H1 (cell line): ENCODE data around the gene IQCM. TPM values are rescaled to one million over a fixed set of nuclear protein-coding genes. Genes with fewer than 3 reads are reported as not detected.

Experiments used
- CTCF ChIA-PET: fragments of 300-600 bp; sonication (Branson Sonifier 250); formaldehyde crosslinking; loops from one replicate; lab custom pipeline; 2021; ENCODE audit not compliant: partially characterized antibody; lab: Charles Lee
- POLR2A ChIA-PET: fragments of 300-600 bp; sonication (Branson Sonifier 250); formaldehyde crosslinking; loops from one replicate; lab custom pipeline; 2021; ENCODE audit warnings: inconsistent platforms; ENCODE audit not compliant: partially characterized antibody; lab: Charles Lee
- DNase-seq, 2 experiments: peaks; one replicate each; pipeline versions ENCODE4 v3.0.0 to v3.0.0-alpha.2; 2010 to 2022; ENCODE audit warnings: low spot score in 2 of 2, low read depth in 1 of 2, mixed read lengths in 1 of 2
- FAIRE-seq: peaks from 2 replicates; lab custom pipeline; 2011; peaks lifted over from hg19 to GRCh38; lab: Jason Lieb, UNC
- H2AFZ ChIP-seq: 2 replicates; pipeline ENCODE4 v1.8.1; 2012; ENCODE audit warnings: low read length, inconsistent platforms
- H2AK5ac ChIP-seq: 2 replicates; pipeline ENCODE4 v1.6.1; 2013; ENCODE audit warnings: low read depth, low read length
- H2BK120ac ChIP-seq: replicated peaks from 2 replicates; pipeline ENCODE3; 2013; ENCODE audit warnings: low read depth, low read length, inconsistent platforms
- H2BK12ac ChIP-seq: 2 replicates; pipeline ENCODE4 v1.6.1; 2013; ENCODE audit warnings: low read depth, low read length
- H2BK15ac ChIP-seq: 2 replicates; pipeline ENCODE4 v1.6.1; 2013; ENCODE audit warnings: low read length
- H2BK20ac ChIP-seq: 2 replicates; pipeline ENCODE4 v1.6.1; 2013; ENCODE audit warnings: low read length
- H2BK5ac ChIP-seq: 2 replicates; pipeline ENCODE4 v1.6.1; 2013; ENCODE audit warnings: low read depth, low read length
- H3K14ac ChIP-seq: 2 replicates; pipeline ENCODE4 v1.6.1; 2013; ENCODE audit warnings: inconsistent platforms; ENCODE audit not compliant: insufficient read length
- H3K18ac ChIP-seq: 2 replicates; pipeline ENCODE4 v1.6.1; 2013; ENCODE audit warnings: low read length; ENCODE audit errors: extremely low read depth
- H3K23ac ChIP-seq: 2 replicates; pipeline ENCODE4 v1.6.1; 2013; ENCODE audit warnings: inconsistent platforms; ENCODE audit not compliant: insufficient read length
- H3K23me2 ChIP-seq: 2 replicates; pipeline ENCODE4 v1.6.1; 2013; ENCODE audit warnings: low read depth, low read length
- H3K27ac ChIP-seq: 2 replicates; pipeline ENCODE4 v1.6.1; 2011; ENCODE audit warnings: low read depth, low read length, inconsistent platforms
- H3K27me3 ChIP-seq, 4 experiments: replicated peaks in 1 of 4; 1 replicate in 1 of 4; 2 replicates in 3 of 4; pipeline versions ENCODE4 v1.6.1 to v1.8.1; 2011 to 2013; ENCODE audit warnings: low read length in 3 of 4, mild to moderate bottlenecking in 3 of 4, inconsistent platforms in 2 of 4, mixed read lengths in 2 of 4, moderate library complexity in 1 of 4; ENCODE audit not compliant: control insufficient read depth in 3 of 4, insufficient read depth in 3 of 4; ENCODE audit errors: extremely low read depth in 1 of 4
- H3K36me3 ChIP-seq, 4 experiments: 2 replicates each; pipeline versions ENCODE4 v1.6.1 to v1.8.1; 2011 to 2013; ENCODE audit warnings: mild to moderate bottlenecking in 4 of 4, low read length in 3 of 4, moderate library complexity in 2 of 4, control low read depth in 1 of 4, inconsistent platforms in 1 of 4; ENCODE audit not compliant: insufficient read depth in 4 of 4, control insufficient read depth in 2 of 4
- H3K4ac ChIP-seq: replicated peaks from 2 replicates; pipeline ENCODE3; 2013; ENCODE audit warnings: low read length, low read depth, mixed read lengths, inconsistent platforms; ENCODE audit not compliant: insufficient read length
- H3K4me1 ChIP-seq, 4 experiments: replicated peaks in 1 of 4; 1 replicate in 1 of 4; 2 replicates in 3 of 4; pipeline versions ENCODE4 v1.6.1 to v1.8.1; 2011 to 2013; ENCODE audit warnings: low read length in 3 of 4, inconsistent platforms in 2 of 4, mixed read lengths in 1 of 4; ENCODE audit not compliant: insufficient read depth in 4 of 4, control insufficient read depth in 3 of 4
- H3K4me2 ChIP-seq, 2 experiments: 2 replicates each; pipeline versions ENCODE4 v1.6.1 to v1.8.1; 2011 to 2013; ENCODE audit warnings: low read depth in 2 of 2, low read length in 2 of 2, control low read depth in 1 of 2, inconsistent platforms in 1 of 2, mild to moderate bottlenecking in 1 of 2; ENCODE audit not compliant: insufficient read depth in 1 of 2
- H3K4me3 ChIP-seq, 4 experiments: fragments of 200-600, 300-600 bp in 1 of 4; sonication (generic), shearing (Covaris generic), sonication (Bioruptor Twin) in 1 of 4; 2 replicates each; pipeline versions ENCODE4 v1.5.1 to v1.8.1; 2011 to 2016; ENCODE audit warnings: low read length in 4 of 4, low read depth in 3 of 4, control low read depth in 2 of 4, inconsistent platforms in 2 of 4, mild to moderate bottlenecking in 2 of 4, mixed read lengths in 1 of 4, moderate library complexity in 1 of 4; ENCODE audit not compliant: insufficient read depth in 2 of 4; ENCODE audit errors: extremely low read depth in 1 of 4
- H3K56ac ChIP-seq: replicated peaks from 2 replicates; pipeline ENCODE3; 2013; ENCODE audit warnings: low read depth, mild to moderate bottlenecking, mixed read lengths, low read length, inconsistent platforms; ENCODE audit not compliant: insufficient read length
- H3K79me1 ChIP-seq: 2 replicates; pipeline ENCODE4 v1.6.1; 2013; ENCODE audit warnings: low read depth, low read length, control low read depth
- H3K79me2 ChIP-seq, 2 experiments: 2 replicates each; pipeline versions ENCODE4 v1.6.1 to v1.8.1; 2012 to 2013; ENCODE audit warnings: low read length in 2 of 2, mild to moderate bottlenecking in 2 of 2, inconsistent platforms in 1 of 2; ENCODE audit not compliant: insufficient read depth in 2 of 2, control insufficient read depth in 1 of 2
- H3K9ac ChIP-seq, 4 experiments: replicated peaks in 1 of 4; 1 replicate in 1 of 4; 2 replicates in 3 of 4; pipeline versions ENCODE4 v1.6.1 to v1.8.1; 2011 to 2013; ENCODE audit warnings: low read depth in 3 of 4, low read length in 3 of 4, control low read depth in 2 of 4, mild to moderate bottlenecking in 2 of 4, moderate library complexity in 2 of 4, inconsistent platforms in 1 of 4; ENCODE audit errors: extremely low read depth in 1 of 4
- H3K9me3 ChIP-seq, 2 experiments: 2 replicates each; pipeline versions ENCODE4 v1.6.1 to v1.8.1; 2012 to 2013; ENCODE audit warnings: mild to moderate bottlenecking in 2 of 2, moderate library complexity in 2 of 2, control low read depth in 1 of 2, inconsistent platforms in 1 of 2, low read depth in 1 of 2, low read length in 1 of 2, mixed read lengths in 1 of 2; ENCODE audit not compliant: insufficient read depth in 2 of 2
- H4K20me1 ChIP-seq, 2 experiments: replicated peaks in 1 of 2; 2 replicates each; pipeline versions ENCODE3 to v1.8.1; 2011 to 2013; ENCODE audit warnings: inconsistent platforms in 2 of 2, low read length in 2 of 2, mild to moderate bottlenecking in 1 of 2; ENCODE audit not compliant: insufficient read depth in 2 of 2, control insufficient read depth in 1 of 2
- H4K5ac ChIP-seq: 2 replicates; pipeline ENCODE4 v1.6.1; 2013; ENCODE audit warnings: low read length, low read depth, mixed read lengths, inconsistent platforms; ENCODE audit not compliant: insufficient read length
- H4K8ac ChIP-seq: 2 replicates; pipeline ENCODE4 v1.8.0; 2013; ENCODE audit warnings: mild to moderate bottlenecking, moderate library complexity, low read length, inconsistent platforms; ENCODE audit not compliant: insufficient read depth; ENCODE audit errors: extremely low read depth
- H4K91ac ChIP-seq: replicated peaks from 2 replicates; pipeline ENCODE3; 2013; ENCODE audit warnings: low read length, mixed read lengths, inconsistent platforms; ENCODE audit not compliant: insufficient read length
- CREB1 ChIP-seq: IDR thresholded peaks from 2 replicates; pipeline ENCODE4 v1.6.1; 2012; ENCODE audit warnings: inconsistent platforms
- CTBP2 ChIP-seq: IDR thresholded peaks from 2 replicates; pipeline ENCODE4 v1.7.0; 2011; ENCODE audit warnings: borderline replicate concordance, mild to moderate bottlenecking, moderate library complexity, mixed read lengths, low read length; ENCODE audit not compliant: insufficient read depth, insufficient read length
- GTF2F1 ChIP-seq: IDR thresholded peaks from 2 replicates; pipeline ENCODE4 v1.6.1; 2012; ENCODE audit warnings: low read depth, low read length, improper control_type of control experiment, borderline replicate concordance
- JUN ChIP-seq: IDR thresholded peaks from 2 replicates; pipeline ENCODE4 v1.6.1; 2011; ENCODE audit warnings: low read depth, mild to moderate bottlenecking, improper control_type of control experiment, low read length
- NRF1 ChIP-seq: IDR thresholded peaks from 2 replicates; pipeline ENCODE4 v1.6.1; 2011; ENCODE audit warnings: mild to moderate bottlenecking, low read depth, low read length, improper control_type of control experiment
- PHF8 ChIP-seq: fragments of 200-600 bp; sonication (generic); conservative IDR thresholded peaks from 2 replicates; pipeline ENCODE4 v1.7.1; 2012; ENCODE audit warnings: low read depth, mild to moderate bottlenecking, inconsistent platforms, low read length, moderate library complexity
- POLR2AphosphoS5 ChIP-seq: IDR thresholded peaks from 2 replicates; pipeline ENCODE4 v1.6.1; 2011; ENCODE audit warnings: low read depth, low read length
- RAD21 ChIP-seq, 2 experiments: IDR thresholded peaks in 1 of 2; conservative IDR thresholded peaks in 1 of 2; 2 replicates each; pipeline ENCODE4 v1.6.1; 2011; ENCODE audit warnings: low read depth in 2 of 2, low read length in 2 of 2, improper control_type of control experiment in 1 of 2, inconsistent platforms in 1 of 2, mild to moderate bottlenecking in 1 of 2, moderate library complexity in 1 of 2
- SP2 ChIP-seq: IDR thresholded peaks from 2 replicates; pipeline ENCODE4 v1.6.1; 2012; ENCODE audit warnings: mild to moderate bottlenecking, low read length, inconsistent platforms
- TAF1 ChIP-seq: IDR thresholded peaks from 2 replicates; pipeline ENCODE4 v1.6.1; 2011; ENCODE audit warnings: mild to moderate bottlenecking, low read depth, low read length
- TAF7 ChIP-seq: optimal IDR thresholded peaks from 2 replicates; pipeline ENCODE3; 2011; ENCODE audit warnings: low read depth, mild to moderate bottlenecking, inconsistent platforms, low read length, moderate library complexity, borderline replicate concordance
- TCF12 ChIP-seq: IDR thresholded peaks from 2 replicates; pipeline ENCODE4 v1.6.1; 2011; ENCODE audit warnings: low read depth, mild to moderate bottlenecking, low read length
- TEAD4 ChIP-seq: IDR thresholded peaks from 2 replicates; pipeline ENCODE4 v1.6.1; 2012; ENCODE audit warnings: low read depth, low read length, inconsistent platforms, mixed read lengths
- ZNF274 ChIP-seq: IDR thresholded peaks from 2 replicates; pipeline ENCODE4 v1.7.0; 2012; ENCODE audit warnings: low read length, borderline replicate concordance; ENCODE audit errors: extremely low read depth
- WGBS, 2 experiments: shearing (Covaris generic) in 1 of 2; methylation state at CpG; one replicate each; pipeline versions ENCODE4 v1.1.6 to v1.1.7; 2013 to 2015; ENCODE audit warnings: low lambda C conversion rate in 2 of 2, mixed read lengths in 2 of 2, inconsistent platforms in 1 of 2, low coverage in 1 of 2, missing lambda C conversion rate in 1 of 2; ENCODE audit not compliant: insufficient replicate concordance in 2 of 2, insufficient coverage in 1 of 2, insufficient read length in 1 of 2; ENCODE audit errors: extremely low coverage in 1 of 2, missing lambda C conversion rate in 1 of 2; 5-methylcytosine and 5-hydroxymethylcytosine counted together
- polyA plus RNA-seq, 7 experiments: library from polyadenylated mRNA; depleted of rRNA in 3 of 7; stranded (reverse) in 5 of 7; unstranded in 2 of 7; fragments of >200 nt in 5 of 7; fragments of 200-250 nt in 2 of 7; gene quantifications; 1 replicate in 5 of 7; 2 replicates in 1 of 7; 4 replicates in 1 of 7; pipeline versions ENCODE4 v1.2.1 to v1.2.3, GENCODE V29; 2011 to 2013; ENCODE audit warnings: missing spikeins in 2 of 7, mixed read lengths in 2 of 7
- total RNA-seq: library from RNA; stranded (reverse); fragmentation: NEBNext Ultra II Directional; extraction: Animal tissue kit (Norgen Biotek cat#: 25700); gene quantifications from 2 replicates; pipeline ENCODE4 v1.2.1, GENCODE V29; 2021
- TF ChIP-seq, protein P1 (sequence below): IDR thresholded peaks from 2 replicates; pipeline ENCODE4 v1.6.1; 2012; ENCODE audit warnings: inconsistent platforms

The IQCM gene
- total and polyA plus RNA-seq, 2 of the 8 experiments (the other 6 are each of a cell fraction or from before 2014, with no cell fraction given): not detected

DNA sequence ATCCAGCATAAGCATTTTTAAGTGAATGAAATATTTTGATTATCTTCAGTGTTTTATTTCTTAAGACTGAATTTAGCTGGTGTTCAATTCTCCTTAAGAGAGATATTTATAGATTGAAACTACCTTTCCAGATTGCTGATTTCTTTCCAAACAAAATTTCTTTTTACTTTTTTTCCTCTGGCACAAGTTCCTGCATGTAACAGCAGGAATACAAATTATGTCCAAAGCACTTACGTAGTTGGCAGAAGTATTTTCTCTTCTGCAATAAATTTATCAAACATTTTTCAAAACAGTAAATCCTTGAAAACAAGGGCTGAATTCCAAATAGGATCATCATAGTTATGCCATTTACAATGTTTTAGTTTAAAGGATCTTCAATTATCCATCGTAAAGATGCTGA is 412.6 kb downstream of the IQCM start:
- Histone ChIP-seq H2BK120ac (no peak overlapping the region), H3K4me1 (no peaks in the 10 kb centered on the region), H3K9ac (no peak overlapping the region), H3K4me3 (no peak overlapping the region), H3K56ac (no peak overlapping the region), H3K9me3 (no peaks in the 10 kb centered on the region), H3K4ac (no peak overlapping the region), H2BK5ac (no peak overlapping the region), H3K79me1 (no peaks in the 10 kb centered on the region), H2BK12ac (no peak overlapping the region), H3K79me2 (no peaks in the 10 kb centered on the region), H3K27me3 (no peaks in the 10 kb centered on the region), H3K23me2 (no peaks in the 10 kb centered on the region), H4K5ac (no peak overlapping the region), H3K18ac (no peak overlapping the region), H4K8ac (no peak overlapping the region), H2AK5ac (no peak overlapping the region), H3K27ac (no peak overlapping the region), H2AFZ (no peak overlapping the region), H2BK20ac (no peak overlapping the region), H3K4me2 (no peak overlapping the region), H4K20me1 (no peaks in the 10 kb centered on the region), H3K14ac (no peak overlapping the region), H3K36me3 (no peaks in the 10 kb centered on the region), H4K91ac (no peak overlapping the region), H2BK15ac (no peak overlapping the region), H3K23ac (no peak overlapping the region)
- POLR2A ChIA-PET: no interaction called here
- 94% methylated on average over 2 of the region's 2 CpGs; no CpG with 5 or more reads in 1 of the 2 experiments for WGBS, 2 experiments
- CTCF ChIA-PET: no interaction called here
- FAIRE-seq: no peak
- no peak for DNase-seq
- no peak for TF ChIP-seq NRF1
- TF ChIP-seq TCF12: no peak
- no peak for TF ChIP-seq POLR2AphosphoS5
- TF ChIP-seq ZNF274: no peak
- TF ChIP-seq TAF7: no peak
- no peak for TF ChIP-seq GTF2F1
- TF ChIP-seq TEAD4: no peak
- TF ChIP-seq CTBP2: no peak
- TF ChIP-seq, protein P1, sequence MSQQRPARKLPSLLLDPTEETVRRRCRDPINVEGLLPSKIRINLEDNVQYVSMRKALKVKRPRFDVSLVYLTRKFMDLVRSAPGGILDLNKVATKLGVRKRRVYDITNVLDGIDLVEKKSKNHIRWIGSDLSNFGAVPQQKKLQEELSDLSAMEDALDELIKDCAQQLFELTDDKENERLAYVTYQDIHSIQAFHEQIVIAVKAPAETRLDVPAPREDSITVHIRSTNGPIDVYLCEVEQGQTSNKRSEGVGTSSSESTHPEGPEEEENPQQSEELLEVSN: no peak
- no peak for TF ChIP-seq TAF1
- TF ChIP-seq PHF8: no peak
- TF ChIP-seq RAD21 (IDR thresholded peaks at IDR 0.05 in 1 of 2, conservative IDR thresholded peaks at IDR 0.05 in 1 of 2; ENCODE audit: low read depth in 2 of 2, low read length in 2 of 2): no peak
- TF ChIP-seq CREB1: no peak
- TF ChIP-seq JUN: no peak
- no peak for TF ChIP-seq SP2
